OCI-LY1 (cell line): Measurements from ENCODE around the gene VPS25.

ENCODE experiments used
- H2AFZ ChIP-seq: fragments of 200-600 bp; sonication (generic), shearing (Covaris generic); 2 replicates; pipeline ENCODE4 v1.6.0; 2014; ENCODE audit warnings: antibody characterized with exemption, mild to moderate bottlenecking, low read length
- H3F3A ChIP-seq: fragments of 200-600 bp; sonication (generic), shearing (Covaris generic); 2 replicates; pipeline ENCODE4 v1.6.0; 2014; ENCODE audit warnings: mild to moderate bottlenecking, antibody characterized with exemption, low read length, moderate library complexity; ENCODE audit not compliant: insufficient read depth
- H3K27ac ChIP-seq: fragments of 200-600 bp; sonication (generic); 2 replicates; pipeline ENCODE4 v1.5.1; 2014; ENCODE audit warnings: low read length, mixed run types, mild to moderate bottlenecking, low read depth; ENCODE audit not compliant: poor library complexity, severe bottlenecking
- H3K27me3 ChIP-seq: fragments of 200-600 bp; sonication (generic); 2 replicates; pipeline ENCODE4 v1.6.0; 2014; ENCODE audit warnings: antibody characterized with exemption, mild to moderate bottlenecking, low read length, moderate library complexity; ENCODE audit not compliant: insufficient read depth
- H3K36me3 ChIP-seq: fragments of 200-600 bp; sonication (generic); 2 replicates; pipeline ENCODE4 v1.6.1; 2014; ENCODE audit warnings: mild to moderate bottlenecking, antibody characterized with exemption, low read length, moderate library complexity, mixed read lengths; ENCODE audit not compliant: insufficient read depth
- H3K4me1 ChIP-seq: fragments of 200-600 bp; sonication (generic); 2 replicates; pipeline ENCODE4 v1.5.1; 2014; ENCODE audit warnings: mild to moderate bottlenecking, low read length, moderate library complexity; ENCODE audit not compliant: insufficient read depth, severe bottlenecking
- H3K4me2 ChIP-seq: fragments of 200-600 bp; sonication (generic), shearing (Covaris generic); 2 replicates; pipeline ENCODE4 v1.6.1; 2014; ENCODE audit warnings: low read length
- H3K4me3 ChIP-seq: fragments of 200-600 bp; sonication (generic); 2 replicates; pipeline ENCODE4 v1.5.1; 2014; ENCODE audit warnings: low read length, low read depth, mild to moderate bottlenecking, mixed read lengths; ENCODE audit not compliant: poor library complexity, severe bottlenecking
- H3K79me2 ChIP-seq: fragments of 200-600 bp; shearing (Covaris generic); 2 replicates; pipeline ENCODE4 v1.6.1; 2016; ENCODE audit warnings: mixed run types, low read length, mixed read lengths; ENCODE audit not compliant: insufficient read depth
- H3K9ac ChIP-seq: fragments of 200-600 bp; sonication (generic), shearing (Covaris generic); 2 replicates; pipeline ENCODE4 v1.6.1; 2014; ENCODE audit warnings: mild to moderate bottlenecking, low read length, mixed read lengths
- H3K9me2 ChIP-seq: fragments of 200-600 bp; sonication (generic), shearing (Covaris generic); 2 replicates; pipeline ENCODE4 v1.6.1; 2014; ENCODE audit warnings: low read depth, mild to moderate bottlenecking, low read length, mixed read lengths
- H3K9me3 ChIP-seq: fragments of 200-600 bp; shearing (Covaris generic); 2 replicates; pipeline ENCODE4 v1.6.1; 2014; ENCODE audit warnings: low read length, mixed read lengths
- H4K20me1 ChIP-seq: fragments of 200-600 bp; sonication (generic), shearing (Covaris generic); 2 replicates; pipeline ENCODE4 v1.6.0; 2016; ENCODE audit warnings: mild to moderate bottlenecking, low read length; ENCODE audit not compliant: insufficient read depth
- CTCF ChIP-seq: fragments of 200-600 bp; sonication (generic), shearing (Covaris generic); IDR thresholded peaks from 2 replicates; pipeline ENCODE4 v1.5.1; 2017; ENCODE audit warnings: mild to moderate bottlenecking, antibody characterized with exemption, low read length, moderate library complexity, mixed read lengths
- EZH2 ChIP-seq: fragments of 200-600 bp; sonication (generic), shearing (Covaris generic); IDR thresholded peaks from 2 replicates; pipeline ENCODE4 v1.8.0; 2017; ENCODE audit warnings: borderline replicate concordance, mixed run types, mild to moderate bottlenecking, antibody characterized with exemption, low read length, moderate library complexity, mixed read lengths

The VPS25 gene

GRCh38 chr17:42798383-42799380, 25.4 kb downstream of the VPS25 start, which contains the start of the genes CNTD1 and COA3:
Gene CNTD1 (plus strand): TSS chr17:42798861. CDS start chr17:42799068, 207 bp downstream.
Gene COA3 (minus strand): TSS chr17:42798704. CDS start chr17:42798681, 23 bp downstream.
- no peak within 1 kb of the TSS for H3K27ac ChIP-seq
- peak within 1 kb of the TSS; percentile 84 for H2AFZ ChIP-seq
- peak within 1 kb of the TSS; percentile 91 for H3K4me2 ChIP-seq

GRCh38 chr17:42803074-42803883, 30.0 kb downstream of the VPS25 start:
- TF ChIP-seq EZH2 (no peak), CTCF (no peak)
- Histone ChIP-seq H3K27ac (no peak overlapping the region), H2AFZ (no peak overlapping the region)

More at GRCh38 chr17:42798383-42799380, 25.4 kb downstream of the VPS25 start, which contains the start of the genes CNTD1 and COA3:
- Histone ChIP-seq H4K20me1 (no peaks in the 10 kb centered on the region), H3K9ac (peak within 1 kb of the TSS; percentile 83), H3K36me3 (no peaks in the 10 kb centered on the region), H3K27me3 (no peaks in the 10 kb centered on the region), H3K4me1 (peaks cover 15% of the 10 kb centered on the region), H3K9me3 (no peaks in the 10 kb centered on the region), H3K9me2 (no peaks in the 10 kb centered on the region), H3F3A (no peaks in the 10 kb centered on the region), H3K4me3 (peak within 1 kb of the TSS; percentile 91), H3K79me2 (no peaks in the 10 kb centered on the region)
- TF ChIP-seq EZH2 (no peak), CTCF (no peak)

GRCh38 chr17:42804918-42805367, 31.7 kb downstream of the VPS25 start:
- H2AFZ ChIP-seq = no peak overlapping the region
- no peaks in the 10 kb centered on the region for H3K27me3 ChIP-seq
- H3K9ac ChIP-seq = no peak overlapping the region
- no peak overlapping the region for H3K4me2 ChIP-seq
- H3K27ac ChIP-seq = no peak overlapping the region
- TF ChIP-seq EZH2 (no peak), CTCF (no peak)
- no peaks in the 10 kb centered on the region for H3K9me3 ChIP-seq
- H3F3A ChIP-seq = no peaks in the 10 kb centered on the region
- no peaks in the 10 kb centered on the region for H3K4me1 ChIP-seq
- H3K36me3 ChIP-seq = peaks cover 9% of the 10 kb centered on the region; the same call in 1 of the 2 replicates
- H3K9me2 ChIP-seq = no peaks in the 10 kb centered on the region
- H4K20me1 ChIP-seq = no peaks in the 10 kb centered on the region
- H3K79me2 ChIP-seq = no peaks in the 10 kb centered on the region
- H3K4me3 ChIP-seq = no peak overlapping the region

More at GRCh38 chr17:42803074-42803883, 30.0 kb downstream of the VPS25 start:
- Histone ChIP-seq H3K4me1 (peaks cover 4% of the 10 kb centered on the region), H3K4me3 (no peak overlapping the region), H3K36me3 (no peaks in the 10 kb centered on the region), H3K4me2 (no peak overlapping the region), H3K9ac (no peak overlapping the region), H3K79me2 (no peaks in the 10 kb centered on the region), H3K9me2 (no peaks in the 10 kb centered on the region), H4K20me1 (no peaks in the 10 kb centered on the region), H3K27me3 (no peaks in the 10 kb centered on the region), H3F3A (no peaks in the 10 kb centered on the region), H3K9me3 (no peaks in the 10 kb centered on the region)
